Measurements from ENCODE around the gene LPP. TPM values are rescaled to one million over a fixed set of nuclear protein-coding genes. Genes with fewer than 3 reads are reported as not detected.

The LPP gene
- total and polyA plus RNA-seq, 2 donors from 2014 or later = 6.7 to 233 TPM

DNA sequence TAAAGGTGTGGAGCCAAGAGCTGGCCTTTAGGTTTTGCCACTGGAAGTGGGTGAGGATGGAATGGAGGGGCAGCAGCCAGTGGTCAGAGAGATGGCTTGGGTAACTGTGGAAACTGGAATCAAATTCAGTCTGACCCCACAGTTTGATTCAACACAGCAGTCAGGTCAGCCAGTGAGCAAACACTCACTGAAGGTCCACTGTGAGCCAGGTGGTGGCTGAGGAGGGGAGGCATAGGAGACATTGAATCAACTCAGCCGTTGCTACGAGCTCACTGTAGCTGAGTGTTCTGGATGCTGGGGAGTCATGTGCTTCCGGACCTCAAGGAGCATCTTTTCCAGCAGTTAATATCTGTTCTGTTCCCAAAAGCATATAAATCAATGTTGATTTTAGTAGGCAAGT lies 37.5 kb downstream of the LPP start:
- no peak for FAIRE-seq
- H3K27me3 ChIP-seq (ENCODE audit: control insufficient read depth, insufficient read depth, low read length) = no peaks in the 10 kb centered on the region
- H3K9me3 ChIP-seq (ENCODE audit: control insufficient read depth in 2 of 3, insufficient read depth in 1 of 3, low read length in 3 of 3) = no peaks in the 10 kb centered on the region
- DNase-seq = no peak
- no peak overlapping the region for H3K27ac ChIP-seq (ENCODE audit: low read depth in 2 of 2, low read length in 2 of 2)
- intact Hi-C loops (cut with DNase I) = no loop called here
- H3K4me1 ChIP-seq (ENCODE audit: control insufficient read depth in 2 of 3, insufficient read depth in 2 of 3, low read depth in 1 of 3, low read length in 3 of 3) = peaks cover 0 to 12% (median 10%) of the 10 kb centered on the region in 3 donors
- TF ChIP-seq, protein P1, sequence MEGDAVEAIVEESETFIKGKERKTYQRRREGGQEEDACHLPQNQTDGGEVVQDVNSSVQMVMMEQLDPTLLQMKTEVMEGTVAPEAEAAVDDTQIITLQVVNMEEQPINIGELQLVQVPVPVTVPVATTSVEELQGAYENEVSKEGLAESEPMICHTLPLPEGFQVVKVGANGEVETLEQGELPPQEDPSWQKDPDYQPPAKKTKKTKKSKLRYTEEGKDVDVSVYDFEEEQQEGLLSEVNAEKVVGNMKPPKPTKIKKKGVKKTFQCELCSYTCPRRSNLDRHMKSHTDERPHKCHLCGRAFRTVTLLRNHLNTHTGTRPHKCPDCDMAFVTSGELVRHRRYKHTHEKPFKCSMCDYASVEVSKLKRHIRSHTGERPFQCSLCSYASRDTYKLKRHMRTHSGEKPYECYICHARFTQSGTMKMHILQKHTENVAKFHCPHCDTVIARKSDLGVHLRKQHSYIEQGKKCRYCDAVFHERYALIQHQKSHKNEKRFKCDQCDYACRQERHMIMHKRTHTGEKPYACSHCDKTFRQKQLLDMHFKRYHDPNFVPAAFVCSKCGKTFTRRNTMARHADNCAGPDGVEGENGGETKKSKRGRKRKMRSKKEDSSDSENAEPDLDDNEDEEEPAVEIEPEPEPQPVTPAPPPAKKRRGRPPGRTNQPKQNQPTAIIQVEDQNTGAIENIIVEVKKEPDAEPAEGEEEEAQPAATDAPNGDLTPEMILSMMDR (IDR thresholded peaks at IDR 0.05; ENCODE audit: borderline replicate concordance, extremely low read depth, insufficient read depth) = no peak
- peaks cover 0 to 7% (median 5%) of the 10 kb centered on the region in 3 donors for H3K36me3 ChIP-seq (ENCODE audit: control insufficient read depth in 2 of 3, insufficient read depth in 3 of 3, low read length in 3 of 3)
- H3K9ac ChIP-seq (ENCODE audit: low read length in 3 of 3) = no peak overlapping the region
- H3K4me3 ChIP-seq (ENCODE audit: low read length in 3 of 3) = no peak overlapping the region

DNA sequence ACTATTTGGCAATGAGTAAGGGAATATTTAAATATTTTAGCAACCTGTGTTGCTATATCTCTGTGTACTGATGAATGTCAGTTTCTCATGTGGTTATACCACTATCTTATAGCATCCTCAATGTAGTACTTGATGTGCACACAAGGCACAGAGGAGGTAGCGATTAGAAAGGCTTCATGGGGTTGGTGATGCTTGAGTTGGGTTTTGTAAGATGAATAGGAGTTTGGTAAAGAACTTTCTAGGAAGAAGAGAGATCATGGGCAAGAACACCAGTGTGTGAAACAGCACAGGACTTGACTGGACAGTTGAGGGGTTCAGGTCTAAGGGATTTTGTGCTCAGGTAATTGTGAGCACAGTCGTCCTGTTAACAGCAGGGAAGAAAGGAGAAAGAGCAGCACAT lies 38.1 kb downstream of the LPP start:
- Histone ChIP-seq H3K9ac (ENCODE audit: low read length in 3 of 3) (no peak overlapping the region), H3K9me3 (ENCODE audit: control insufficient read depth in 2 of 3, insufficient read depth in 1 of 3, low read length in 3 of 3) (no peaks in the 10 kb centered on the region), H3K27ac (ENCODE audit: low read depth in 2 of 2, low read length in 2 of 2) (no peak overlapping the region), H3K27me3 (ENCODE audit: control insufficient read depth, insufficient read depth, low read length) (no peaks in the 10 kb centered on the region), H3K4me1 (ENCODE audit: control insufficient read depth in 2 of 3, insufficient read depth in 2 of 3, low read depth in 1 of 3, low read length in 3 of 3) (peaks cover 0 to 12% (median 12%) of the 10 kb centered on the region in 3 donors), H3K36me3 (ENCODE audit: control insufficient read depth in 2 of 3, insufficient read depth in 3 of 3, low read length in 3 of 3) (peaks cover 0 to 7% (median 5%) of the 10 kb centered on the region in 3 donors), H3K4me3 (ENCODE audit: low read length in 3 of 3) (no peak overlapping the region)
- intact Hi-C loops (cut with DNase I) = no loop called here
- DNase-seq = no peak
- FAIRE-seq = no peak
- TF ChIP-seq, protein P1 (IDR thresholded peaks at IDR 0.05; ENCODE audit: borderline replicate concordance, extremely low read depth, insufficient read depth) = no peak

- Histone ChIP-seq H3K27ac (ENCODE audit: low read depth in 2 of 2, low read length in 2 of 2) (no peak overlapping the region), H3K4me1 (ENCODE audit: control insufficient read depth in 2 of 3, insufficient read depth in 2 of 3, low read depth in 1 of 3, low read length in 3 of 3) (peaks cover 0 to 18% (median 16%) of the 10 kb centered on the region in 3 donors), H3K4me3 (ENCODE audit: low read length in 3 of 3) (no peak overlapping the region), H3K9me3 (ENCODE audit: control insufficient read depth in 2 of 3, insufficient read depth in 1 of 3, low read length in 3 of 3) (no peaks in the 10 kb centered on the region), H3K36me3 (ENCODE audit: control insufficient read depth in 2 of 3, insufficient read depth in 3 of 3, low read length in 3 of 3) (peaks cover 0 to 9% (median 7%) of the 10 kb centered on the region in 3 donors), H3K9ac (ENCODE audit: low read length in 3 of 3) (no peak overlapping the region), H3K27me3 (ENCODE audit: control insufficient read depth, insufficient read depth, low read length) (no peaks in the 10 kb centered on the region)
- FAIRE-seq = no peak
- intact Hi-C loops (cut with DNase I) = no loop called here
- TF ChIP-seq, protein P1 (IDR thresholded peaks at IDR 0.05; ENCODE audit: borderline replicate concordance, extremely low read depth, insufficient read depth) = no peak
- no peak for DNase-seq
These were observed 40.4 kb downstream of the LPP start for GRCh38 chr3:188194332-188194731.

Measured in kidney (tissue), 14 donors.